Measurements from ENCODE around the gene KCTD15.

GRCh38 chr19:33763633-33764371 lies 32.9 kb upstream of the KCTD15 start:
- TF ChIP-seq CTCF (IDR thresholded peaks at IDR 0.05), result no peak
- TF ChIP-seq POLR2A (IDR thresholded peaks at IDR 0.05), result no peak
